ENCODE data around the gene XG. TPM values are rescaled to one million over a fixed set of nuclear protein-coding genes. Genes with fewer than 3 reads are reported as not detected.

XG gene
- total and polyA plus RNA-seq, 2 donors (not counting 3 experiments of a cell fraction or from before 2014, with no cell fraction given), result 0.10 TPM; not detected in 1

- Histone ChIP-seq H3K4me1 (ENCODE audit: control insufficient read depth, extremely low read depth, insufficient read depth, low read length) (no peaks in the 10 kb centered on the region), H4K20me1 (replicated peaks; ENCODE audit: control insufficient read depth, extremely low read depth, insufficient read depth, low read length) (no peaks in the 10 kb centered on the region), H3K9me3 (replicated peaks; ENCODE audit: control insufficient read depth, insufficient read depth, low read length) (no peaks in the 10 kb centered on the region), H3K79me2 (ENCODE audit: control insufficient read depth, insufficient read depth, low read length) (peaks cover 30% of the 10 kb centered on the region), H3K4me2 (ENCODE audit: insufficient read depth, low read length) (no peak overlapping the region), H3K27ac (ENCODE audit: insufficient read depth, low read depth, low read length) (no peak overlapping the region), H2AFZ (ENCODE audit: low read depth, low read length) (no peak overlapping the region), H3K4me3 (replicated peaks in 1 of 3; ENCODE audit: insufficient read depth in 1 of 3, low read depth in 1 of 3, low read length in 3 of 3) (no peak overlapping the region), H3K9me1 (replicated peaks; ENCODE audit: control insufficient read depth, extremely low read depth, insufficient read depth, low read length) (no peaks in the 10 kb centered on the region), H3K36me3 (ENCODE audit: control insufficient read depth in 2 of 2, extremely low read depth in 1 of 2, insufficient read depth in 2 of 2, low read length in 2 of 2) (peaks cover 21 to 25% of the 10 kb centered on the region in 2 experiments), H3K9ac (replicated peaks; ENCODE audit: extremely low read depth, insufficient read depth, low read length) (no peak overlapping the region), H3K27me3 (ENCODE audit: control insufficient read depth in 2 of 2, insufficient read depth in 2 of 2, low read length in 2 of 2) (no peaks in the 10 kb centered on the region)
- no peak for DNase-seq (ENCODE audit: low read depth, low spot score)
- ChIA-PET CTCF (no interaction called here), POLR2A (no interaction called here)
- TF ChIP-seq CTCF (IDR thresholded peaks at IDR 0.05; ENCODE audit: extremely low read depth in 1 of 2, insufficient read depth in 1 of 2, low read depth in 1 of 2, low read length in 2 of 2), result no peak
- no peak for TF ChIP-seq JUN (IDR thresholded peaks at IDR 0.05; ENCODE audit: borderline replicate concordance, insufficient read depth, insufficient read length, low read depth)
- no peak for TF ChIP-seq EZH2 (IDR thresholded peaks at IDR 0.05; ENCODE audit: borderline replicate concordance, low read depth, low read length, severe bottlenecking)
- no peak for TF ChIP-seq GATA2 (IDR thresholded peaks at IDR 0.05; ENCODE audit: insufficient read depth, insufficient read length, low read depth, low read length)
- no peak for TF ChIP-seq POLR2A (IDR thresholded peaks at IDR 0.05; ENCODE audit: low read depth, low read length)
- FAIRE-seq, result no peak
- no TSS peak for BruUV-seq (replicated peaks)
- dilution Hi-C loops (cut with MboI; ENCODE audit: extremely low pct_ligation_motif_present, low sequenced_read_pairs), result no loop called here
- intact Hi-C loops (cut with micrococcal nuclease), result no loop called here
Measured at GRCh38 chrX:2717312-2717711, 34.5 kb upstream of the XG start.

GRCh38 chrX:2718821-2719220, 33.0 kb upstream of the XG start:
- H3K27ac ChIP-seq (ENCODE audit: insufficient read depth, low read depth, low read length), result no peak overlapping the region
- POLR2A ChIA-PET, result no interaction called here
- H3K9me3 ChIP-seq (replicated peaks; ENCODE audit: control insufficient read depth, insufficient read depth, low read length), result no peaks in the 10 kb centered on the region
- H3K9me1 ChIP-seq (replicated peaks; ENCODE audit: control insufficient read depth, extremely low read depth, insufficient read depth, low read length), result no peaks in the 10 kb centered on the region
- H3K27me3 ChIP-seq (ENCODE audit: control insufficient read depth in 2 of 2, insufficient read depth in 2 of 2, low read length in 2 of 2), result no peaks in the 10 kb centered on the region
- DNase-seq (ENCODE audit: low read depth, low spot score) (no peak), FAIRE-seq (no peak)
- no peaks in the 10 kb centered on the region for H3K4me1 ChIP-seq (ENCODE audit: control insufficient read depth, extremely low read depth, insufficient read depth, low read length)
- no peak overlapping the region for H3K9ac ChIP-seq (replicated peaks; ENCODE audit: extremely low read depth, insufficient read depth, low read length)
- H3K79me2 ChIP-seq (ENCODE audit: control insufficient read depth, insufficient read depth, low read length), result peaks cover 15% of the 10 kb centered on the region
- peaks cover 21 to 30% of the 10 kb centered on the region in 2 experiments for H3K36me3 ChIP-seq (ENCODE audit: control insufficient read depth in 2 of 2, extremely low read depth in 1 of 2, insufficient read depth in 2 of 2, low read length in 2 of 2)
- TF ChIP-seq MAX (IDR thresholded peaks at IDR 0.05; ENCODE audit: insufficient read depth, insufficient read length) (no peak), EZH2 (IDR thresholded peaks at IDR 0.05; ENCODE audit: borderline replicate concordance, low read depth, low read length, severe bottlenecking) (no peak), GATA2 (IDR thresholded peaks at IDR 0.05; ENCODE audit: insufficient read depth, insufficient read length, low read depth, low read length) (no peak), JUN (IDR thresholded peaks at IDR 0.05; ENCODE audit: borderline replicate concordance, insufficient read depth, insufficient read length, low read depth) (no peak), POLR2AphosphoS5 (IDR thresholded peaks at IDR 0.05; ENCODE audit: insufficient read depth, low read depth, low read length) (no peak)
- BruUV-seq (replicated peaks), result no TSS peak
- no peak overlapping the region for H3K4me3 ChIP-seq (replicated peaks in 1 of 3; ENCODE audit: insufficient read depth in 1 of 3, low read depth in 1 of 3, low read length in 3 of 3)
- intact Hi-C loops (cut with micrococcal nuclease), result no loop called here
- no peak overlapping the region for H3K4me2 ChIP-seq (ENCODE audit: insufficient read depth, low read length)
- CTCF ChIA-PET, result no interaction called here
- H4K20me1 ChIP-seq (replicated peaks; ENCODE audit: control insufficient read depth, extremely low read depth, insufficient read depth, low read length), result no peaks in the 10 kb centered on the region
- dilution Hi-C loops (cut with MboI; ENCODE audit: extremely low pct_ligation_motif_present, low sequenced_read_pairs), result no loop called here
- no peak overlapping the region for H2AFZ ChIP-seq (ENCODE audit: low read depth, low read length)
